Globus pallidus (tissue), 1 donor: ENCODE results near the gene FGF14.
"Not testable (repeated sequence)": the region's sequence is repeated elsewhere in the genome, so short reads cannot be mapped to it uniquely, and the experiment has no call there.

Experiments
- DNase-seq: peaks from one replicate; pipeline ENCODE4 v3.0.0-alpha.2; 2015; ENCODE audit warnings: low spot score

The FGF14 gene

GRCh38 chr13:102195566-102196462 lies 206.0 kb downstream of the FGF14 start:
- peak; percentile 16 for DNase-seq

- no peak for DNase-seq
Observed at GRCh38 chr13:102192858-102193257, 209.0 kb downstream of the FGF14 start.

- no peak for DNase-seq
Observed at GRCh38 chr13:102191951-102192502, 209.8 kb downstream of the FGF14 start.

- DNase-seq, result no peak
Observed at GRCh38 chr13:102190930-102191329, 210.9 kb downstream of the FGF14 start.

GRCh38 chr13:102187313-102187712 lies 214.5 kb downstream of the FGF14 start:
- DNase-seq, result no peak

GRCh38 chr13:102185375-102185984 lies 216.4 kb downstream of the FGF14 start:
- DNase-seq, result no peak

GRCh38 chr13:102183509-102184182 lies 218.2 kb downstream of the FGF14 start:
- DNase-seq, result no peak

- DNase-seq, result no peak
Observed at GRCh38 chr13:102182170-102182569, 219.7 kb downstream of the FGF14 start.

- DNase-seq, result no peak
Observed at GRCh38 chr13:102177431-102177830, 224.4 kb downstream of the FGF14 start.

GRCh38 chr13:102176846-102177245 lies 225.0 kb downstream of the FGF14 start:
- no peak for DNase-seq

GRCh38 chr13:102172406-102172805 lies 229.4 kb downstream of the FGF14 start:
- no peak for DNase-seq

GRCh38 chr13:102170305-102170704 lies 231.5 kb downstream of the FGF14 start:
- DNase-seq, result no peak

- DNase-seq, result no peak
Observed at GRCh38 chr13:102169471-102170015, 232.3 kb downstream of the FGF14 start.

- DNase-seq, result no peak
Observed at GRCh38 chr13:102152790-102153189, 249.1 kb downstream of the FGF14 start.

GRCh38 chr13:102147353-102147752 lies 254.5 kb downstream of the FGF14 start:
- no peak for DNase-seq

- no peak for DNase-seq
Observed at GRCh38 chr13:102145750-102146149, 256.1 kb downstream of the FGF14 start.

GRCh38 chr13:102142473-102142826 lies 259.4 kb downstream of the FGF14 start:
- no peak for DNase-seq

- DNase-seq, result no peak
Observed at GRCh38 chr13:102141625-102142472, 260.0 kb downstream of the FGF14 start.

- DNase-seq, result no peak
Observed at GRCh38 chr13:102139626-102140025, 262.2 kb downstream of the FGF14 start.

- DNase-seq, result no peak
Observed at GRCh38 chr13:102138635-102139190, 263.1 kb downstream of the FGF14 start.

GRCh38 chr13:102137904-102138303 lies 263.9 kb downstream of the FGF14 start:
- DNase-seq, result not testable (repeated sequence)
